ENCODE measurements around the gene COL9A2. TPM values are rescaled to one million over a fixed set of nuclear protein-coding genes. Genes with fewer than 3 reads are reported as not detected.

The COL9A2 gene
- total and polyA plus RNA-seq, 11 donors: 0.14 to 1.4 (median 0.50) TPM; not detected in 1

- H3K36me3 ChIP-seq: peaks cover 0 to 99% (median 86%) of the 10 kb centered on the region in 9 donors
- TF ChIP-seq POLR2A (IDR thresholded peaks at IDR 0.05) (no peak), CTCF (IDR thresholded peaks at IDR 0.05) (no peak)
- peaks cover 4 to 59% (median 28%) of the 10 kb centered on the region in 12 donors for H3K4me1 ChIP-seq
- H3K27ac ChIP-seq: peak overlapping the region in 2 of 12 donors; percentile 14 to 72
- intact Hi-C loops (cut with DNase I): no loop called here
- DNase-seq (no peak), ATAC-seq (no peak)
- peak overlapping the region in 1 of 12 donors; percentile 1 for H3K4me3 ChIP-seq
- no peaks in the 10 kb centered on the region for H3K27me3 ChIP-seq
- H3K9me3 ChIP-seq: no peaks in the 10 kb centered on the region
Measured at GRCh38 chr1:40265298-40265697, 51.8 kb downstream of the COL9A2 start.

GRCh38 chr1:40264354-40264781, 52.7 kb downstream of the COL9A2 start:
- Histone ChIP-seq H3K9me3 (no peaks in the 10 kb centered on the region), H3K27me3 (no peaks in the 10 kb centered on the region), H3K4me3 (no peak overlapping the region), H3K4me1 (peaks cover 4 to 67% (median 33%) of the 10 kb centered on the region in 12 donors), H3K27ac (peak overlapping the region in 5 of 12 donors; percentile 41 to 68 (median 51)), H3K36me3 (peaks cover 0 to 98% (median 82%) of the 10 kb centered on the region in 9 donors)
- DNase-seq (no peak), ATAC-seq (no peak)
- TF ChIP-seq POLR2A (IDR thresholded peaks at IDR 0.05) (no peak), CTCF (IDR thresholded peaks at IDR 0.05) (no peak)
- intact Hi-C loops (cut with DNase I): no loop called here
- WGBS, 4 donors: 87 to 94% (median 91%) methylated on average over 3 of the region's 3 CpGs

- WGBS, 4 donors: 0% methylated on average over 8 to 10 of the region's 10 CpGs
Measured at GRCh38 chr1:40258445-40258769, 58.7 kb downstream of the COL9A2 start.

More at GRCh38 chr1:40258445-40258769, 58.7 kb downstream of the COL9A2 start:
- no peak for ATAC-seq
- Histone ChIP-seq H3K4me1 (peaks cover 7 to 61% (median 43%) of the 10 kb centered on the region in 12 donors), H3K4me3 (peak overlapping the region; percentile 72 to 98 (median 90)), H3K27me3 (no peaks in the 10 kb centered on the region), H3K9me3 (no peaks in the 10 kb centered on the region), H3K27ac (peak overlapping the region in 11 of 12 donors; percentile 86 to 98 (median 94)), H3K36me3 (peaks cover 0 to 41% (median 34%) of the 10 kb centered on the region in 9 donors)
- no peak for DNase-seq
- intact Hi-C loops (cut with DNase I): loop anchor here in 7 of 10 donors (5.0 to 10.0 kb wide), 3 partner anchors 94 to 114 kb away; partner anchors contain the start of genes RLF (in 6 of the 7) and SMAP2 (in 1 of the 7)
- no peak for TF ChIP-seq CTCF (IDR thresholded peaks at IDR 0.05)
- no peak for TF ChIP-seq POLR2A (IDR thresholded peaks at IDR 0.05)
